ENCODE measurements around the gene SYT17. TPM values are rescaled to one million over a fixed set of nuclear protein-coding genes. Genes with fewer than 3 reads are reported as not detected.
A peak's percentile ranks its signal among the peaks of the same experiment; 100 is the strongest.

The SYT17 gene
- total RNA-seq, 1 experiment from 2014 or later: not detected

GRCh38 chr16:19238406-19238805 lies 70.4 kb downstream of the SYT17 start:
- in situ Hi-C loops (cut with HindIII; ENCODE audit: low sequenced_read_pairs): no loop called here

GRCh38 chr16:19239511-19240155 lies 71.6 kb downstream of the SYT17 start:
- no peak for DNase-seq (ENCODE audit: low spot score)
- in situ Hi-C loops (cut with HindIII; ENCODE audit: low sequenced_read_pairs): no loop called here

More at GRCh38 chr16:19238406-19238805, 70.4 kb downstream of the SYT17 start:
- peak; percentile 3 for DNase-seq (ENCODE audit: low spot score)

GRCh38 chr16:19240494-19240893 lies 72.5 kb downstream of the SYT17 start:
- DNase-seq (ENCODE audit: low spot score): no peak

GRCh38 chr16:19241512-19241911 lies 73.5 kb downstream of the SYT17 start:
- DNase-seq (ENCODE audit: low spot score): no peak
- in situ Hi-C loops (cut with HindIII; ENCODE audit: low sequenced_read_pairs): no loop called here

More at GRCh38 chr16:19240494-19240893, 72.5 kb downstream of the SYT17 start:
- in situ Hi-C loops (cut with HindIII; ENCODE audit: low sequenced_read_pairs): no loop called here

GRCh38 chr16:19242186-19242585 lies 74.1 kb downstream of the SYT17 start:
- DNase-seq (ENCODE audit: low spot score): no peak
- in situ Hi-C loops (cut with HindIII; ENCODE audit: low sequenced_read_pairs): no loop called here

GRCh38 chr16:19242987-19243575 lies 75.0 kb downstream of the SYT17 start:
- no peak for DNase-seq (ENCODE audit: low spot score)
- in situ Hi-C loops (cut with HindIII; ENCODE audit: low sequenced_read_pairs): no loop called here

- DNase-seq (ENCODE audit: low spot score): no peak
- in situ Hi-C loops (cut with HindIII; ENCODE audit: low sequenced_read_pairs): no loop called here
These were observed 77.4 kb downstream of the SYT17 start for GRCh38 chr16:19245326-19245925.

GRCh38 chr16:19252904-19253303 lies 84.9 kb downstream of the SYT17 start:
- no peak for DNase-seq (ENCODE audit: low spot score)
- in situ Hi-C loops (cut with HindIII; ENCODE audit: low sequenced_read_pairs): no loop called here

GRCh38 chr16:19254611-19255010 lies 86.6 kb downstream of the SYT17 start:
- in situ Hi-C loops (cut with HindIII; ENCODE audit: low sequenced_read_pairs): no loop called here

GRCh38 chr16:19264123-19264673 lies 96.2 kb downstream of the SYT17 start:
- in situ Hi-C loops (cut with HindIII; ENCODE audit: low sequenced_read_pairs): no loop called here
- DNase-seq (ENCODE audit: low spot score): no peak

More at GRCh38 chr16:19254611-19255010, 86.6 kb downstream of the SYT17 start:
- DNase-seq (ENCODE audit: low spot score): no peak

GRCh38 chr16:19265380-19265930 lies 97.4 kb downstream of the SYT17 start:
- peak; percentile 9 for DNase-seq (ENCODE audit: low spot score)
- in situ Hi-C loops (cut with HindIII; ENCODE audit: low sequenced_read_pairs): no loop called here

GRCh38 chr16:19266774-19267173 lies 98.7 kb downstream of the SYT17 start:
- in situ Hi-C loops (cut with HindIII; ENCODE audit: low sequenced_read_pairs): no loop called here
- DNase-seq (ENCODE audit: low spot score): no peak

GRCh38 chr16:19269098-19269497 lies 101.1 kb downstream of the SYT17 start:
- DNase-seq (ENCODE audit: low spot score): no peak
- in situ Hi-C loops (cut with HindIII; ENCODE audit: low sequenced_read_pairs): no loop called here

GRCh38 chr16:19274165-19274797 lies 106.2 kb downstream of the SYT17 start:
- in situ Hi-C loops (cut with HindIII; ENCODE audit: low sequenced_read_pairs): no loop called here
- DNase-seq (ENCODE audit: low spot score): no peak

GRCh38 chr16:19278403-19278802 lies 110.4 kb downstream of the SYT17 start:
- no peak for DNase-seq (ENCODE audit: low spot score)
- in situ Hi-C loops (cut with HindIII; ENCODE audit: low sequenced_read_pairs): no loop called here

GRCh38 chr16:19281246-19281645 lies 113.2 kb downstream of the SYT17 start:
- in situ Hi-C loops (cut with HindIII; ENCODE audit: low sequenced_read_pairs): no loop called here
- no peak for DNase-seq (ENCODE audit: low spot score)

GRCh38 chr16:19282101-19282500 lies 114.1 kb downstream of the SYT17 start:
- in situ Hi-C loops (cut with HindIII; ENCODE audit: low sequenced_read_pairs): no loop called here
- no peak for DNase-seq (ENCODE audit: low spot score)

GRCh38 chr16:19283637-19284036 lies 115.6 kb downstream of the SYT17 start:
- no peak for DNase-seq (ENCODE audit: low spot score)
- in situ Hi-C loops (cut with HindIII; ENCODE audit: low sequenced_read_pairs): no loop called here

- peak; percentile 78 for DNase-seq (ENCODE audit: low spot score)
- in situ Hi-C loops (cut with HindIII; ENCODE audit: low sequenced_read_pairs): no loop called here
These were observed 116.2 kb downstream of the SYT17 start for GRCh38 chr16:19284207-19284606.

GRCh38 chr16:19285431-19285830 lies 117.4 kb downstream of the SYT17 start, which contains the start of gene CLEC19A:
Gene CLEC19A, plus strand, starts transcription at chr16:19285731. Its CDS starts 121 bp downstream, at chr16:19285852.
- in situ Hi-C loops (cut with HindIII; ENCODE audit: low sequenced_read_pairs): no loop called here
- no peak for DNase-seq (ENCODE audit: low spot score)

Measured in G401 (cell line).